ENCODE data around the gene SULT1A1. TPM values are rescaled to one million over a fixed set of nuclear protein-coding genes. Genes with fewer than 3 reads are reported as not detected.
"Not testable (repeated sequence)": the region's sequence is repeated elsewhere in the genome, so short reads cannot be mapped to it uniquely, and the experiment has no call there.

Gene SULT1A1
- polyA plus RNA-seq, 3 donors: 96.3 to 362 (median 320) TPM

DNA sequence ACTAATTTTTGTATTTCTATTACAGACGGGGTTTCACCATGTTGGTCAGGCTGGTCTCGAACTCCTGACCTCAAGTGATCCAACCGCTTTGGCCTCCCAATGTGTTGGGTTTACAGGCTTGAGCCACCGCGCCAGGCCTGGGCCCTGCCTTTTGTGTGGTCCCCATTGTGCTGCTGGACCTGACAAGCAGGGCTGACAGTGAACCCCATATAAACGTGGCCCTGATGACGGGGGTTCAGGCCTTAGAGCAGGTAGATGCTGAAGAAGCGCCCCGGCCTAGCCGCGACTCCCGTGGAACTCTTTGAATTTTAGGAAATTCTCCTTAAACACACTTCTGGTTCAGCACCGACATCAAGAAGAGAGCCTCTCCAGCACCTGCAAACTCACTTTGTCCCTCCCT, 8.3 kb downstream of the SULT1A1 start:
- H4K20me1 ChIP-seq (ENCODE audit: insufficient read depth, low read length); H3K27ac ChIP-seq (ENCODE audit: low read depth in 1 of 2, low read length in 2 of 2); H2AFZ ChIP-seq (ENCODE audit: insufficient read depth, low read depth, low read length, poor library complexity, severe bottlenecking); H3K27me3 ChIP-seq (ENCODE audit: control insufficient read depth in 2 of 2, insufficient read depth in 2 of 2, low read length in 2 of 2); H3K79me2 ChIP-seq (ENCODE audit: insufficient read depth, low read length); H3K4me2 ChIP-seq (replicated peaks; ENCODE audit: extremely low read depth, low read length, poor library complexity, severe bottlenecking); intact Hi-C loops (cut with micrococcal nuclease); H3K9me3 Mint-ChIP-seq; H3K27ac Mint-ChIP-seq; DNase-seq; H3K9me3 ChIP-seq (replicated peaks in 1 of 2; ENCODE audit: control insufficient read depth in 1 of 2, insufficient read depth in 1 of 2, low read length in 2 of 2); H3K27me3 Mint-ChIP-seq (ENCODE audit: low read depth in 3 of 3); H3K4me3 Mint-ChIP-seq; H3K4me3 ChIP-seq (replicated peaks in 1 of 3; ENCODE audit: low read depth in 2 of 3, low read length in 3 of 3); H3K9ac ChIP-seq (ENCODE audit: insufficient read depth, low read length, poor library complexity, severe bottlenecking): not testable (repeated sequence)
- 98% methylated on average over 9 of the region's 13 CpGs for WGBS (ENCODE audit: insufficient coverage)
- peaks cover 23% of the 10 kb centered on the region for H3K4me1 Mint-ChIP-seq
- peaks cover 13 to 19% of the 10 kb centered on the region in 2 donors for H3K36me3 ChIP-seq (replicated peaks in 1 of 2; ENCODE audit: control insufficient read depth in 1 of 2, insufficient read depth in 2 of 2, low read length in 2 of 2)
- H3K4me1 ChIP-seq (ENCODE audit: control insufficient read depth in 1 of 2, insufficient read depth in 2 of 2, low read length in 2 of 2): peaks cover 17 to 18% of the 10 kb centered on the region in 2 donors
- H3K36me3 Mint-ChIP-seq: peaks cover 29 to 36% of the 10 kb centered on the region in 2 donors

DNA sequence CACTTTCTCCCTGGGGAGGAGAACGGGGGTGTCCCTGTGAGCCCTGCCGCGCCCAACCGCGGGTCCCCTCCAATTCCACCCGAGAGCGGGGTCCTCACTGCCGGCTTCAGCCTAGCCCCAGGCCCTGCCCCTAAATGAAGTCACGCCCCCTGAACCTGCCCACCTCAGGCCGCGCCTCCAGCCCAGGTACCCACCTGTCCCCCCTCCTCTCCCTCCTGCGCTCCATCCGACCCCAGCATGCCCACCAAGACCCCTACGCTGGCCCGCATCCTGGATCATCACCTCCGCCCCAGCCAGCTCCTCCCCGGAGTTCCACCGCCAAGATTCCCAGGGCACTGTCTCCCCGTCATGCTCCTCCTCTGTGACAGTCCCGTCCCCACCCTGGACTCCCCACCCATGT, 8.9 kb downstream of the SULT1A1 start:
- Mint-ChIP-seq H3K36me3 (peaks cover 24 to 29% of the 10 kb centered on the region in 2 donors), H3K4me1 (peaks cover 27% of the 10 kb centered on the region)
- H3K4me3 ChIP-seq (replicated peaks in 1 of 3; ENCODE audit: low read depth in 2 of 3, low read length in 3 of 3); H3K27me3 ChIP-seq (ENCODE audit: control insufficient read depth in 2 of 2, insufficient read depth in 2 of 2, low read length in 2 of 2); H3K4me3 Mint-ChIP-seq; H3K27me3 Mint-ChIP-seq (ENCODE audit: low read depth in 3 of 3); H3K4me2 ChIP-seq (replicated peaks; ENCODE audit: extremely low read depth, low read length, poor library complexity, severe bottlenecking); H3K27ac ChIP-seq (ENCODE audit: low read depth in 1 of 2, low read length in 2 of 2); H3K9me3 ChIP-seq (replicated peaks in 1 of 2; ENCODE audit: control insufficient read depth in 1 of 2, insufficient read depth in 1 of 2, low read length in 2 of 2); H3K9me3 Mint-ChIP-seq; H3K27ac Mint-ChIP-seq; H2AFZ ChIP-seq (ENCODE audit: insufficient read depth, low read depth, low read length, poor library complexity, severe bottlenecking); H3K79me2 ChIP-seq (ENCODE audit: insufficient read depth, low read length); DNase-seq; H3K9ac ChIP-seq (ENCODE audit: insufficient read depth, low read length, poor library complexity, severe bottlenecking); intact Hi-C loops (cut with micrococcal nuclease); H4K20me1 ChIP-seq (ENCODE audit: insufficient read depth, low read length): not testable (repeated sequence)
- 31% methylated on average over 2 of the region's 20 CpGs for WGBS (ENCODE audit: insufficient coverage)
- peaks cover 9 to 12% of the 10 kb centered on the region in 2 donors for H3K36me3 ChIP-seq (replicated peaks in 1 of 2; ENCODE audit: control insufficient read depth in 1 of 2, insufficient read depth in 2 of 2, low read length in 2 of 2)
- H3K4me1 ChIP-seq (ENCODE audit: control insufficient read depth in 1 of 2, insufficient read depth in 2 of 2, low read length in 2 of 2): peaks cover 21 to 22% of the 10 kb centered on the region in 2 donors

DNA sequence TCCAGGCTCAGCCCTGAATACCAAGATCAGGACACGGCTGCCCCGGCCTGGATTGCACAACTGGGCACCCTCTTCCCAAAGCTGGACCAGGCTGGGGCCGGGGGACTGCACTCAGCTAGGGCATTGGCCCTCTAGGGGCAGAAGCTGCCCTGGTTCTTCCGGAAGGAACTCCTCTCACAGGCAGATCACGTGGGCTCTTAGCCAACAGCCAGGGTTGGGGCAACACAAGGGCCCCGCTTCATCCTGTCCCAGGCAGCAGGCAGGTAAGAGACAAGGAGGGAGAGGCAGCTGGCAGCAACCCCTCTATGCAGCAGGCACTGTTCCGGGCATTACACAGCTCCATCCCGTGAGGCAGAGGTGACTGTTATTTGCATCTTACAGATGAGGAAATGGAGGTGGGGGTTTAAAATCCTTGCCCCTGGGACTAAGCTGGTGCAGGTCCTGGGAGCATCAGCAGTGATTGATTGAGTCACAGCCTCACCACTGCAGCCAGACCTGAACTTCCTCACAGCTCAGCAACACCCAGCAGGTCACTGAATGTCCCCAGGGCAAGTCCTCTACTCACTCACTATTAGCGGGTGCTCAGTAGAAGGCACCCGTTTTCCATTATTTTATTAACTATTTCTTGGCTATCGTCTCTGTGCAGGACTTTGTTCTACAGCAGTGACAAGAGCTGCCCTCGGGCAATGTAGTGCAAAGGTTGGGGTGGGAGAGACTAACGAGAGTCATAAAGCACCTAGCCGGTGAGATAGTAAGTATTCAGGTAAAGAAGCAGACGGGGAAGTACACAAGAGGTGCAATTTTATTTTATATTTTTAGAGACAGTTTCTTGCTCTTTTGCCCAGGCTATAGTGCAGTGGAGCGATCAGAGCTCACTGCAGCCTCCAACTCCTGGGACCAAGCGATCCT, 10.2 kb downstream of the SULT1A1 start:
- peaks cover 27% of the 10 kb centered on the region for H3K4me1 Mint-ChIP-seq
- H3K79me2 ChIP-seq (ENCODE audit: insufficient read depth, low read length); H3K27me3 Mint-ChIP-seq (ENCODE audit: low read depth in 3 of 3); H3K4me2 ChIP-seq (replicated peaks; ENCODE audit: extremely low read depth, low read length, poor library complexity, severe bottlenecking); H3K4me3 ChIP-seq (replicated peaks in 1 of 3; ENCODE audit: low read depth in 2 of 3, low read length in 3 of 3); H3K27me3 ChIP-seq (ENCODE audit: control insufficient read depth in 2 of 2, insufficient read depth in 2 of 2, low read length in 2 of 2); H3K9ac ChIP-seq (ENCODE audit: insufficient read depth, low read length, poor library complexity, severe bottlenecking); DNase-seq; H4K20me1 ChIP-seq (ENCODE audit: insufficient read depth, low read length); H3K9me3 Mint-ChIP-seq; H3K27ac ChIP-seq (ENCODE audit: low read depth in 1 of 2, low read length in 2 of 2); H3K4me3 Mint-ChIP-seq; H3K9me3 ChIP-seq (replicated peaks in 1 of 2; ENCODE audit: control insufficient read depth in 1 of 2, insufficient read depth in 1 of 2, low read length in 2 of 2); H3K27ac Mint-ChIP-seq; H3K36me3 ChIP-seq (replicated peaks in 1 of 2; ENCODE audit: control insufficient read depth in 1 of 2, insufficient read depth in 2 of 2, low read length in 2 of 2); intact Hi-C loops (cut with micrococcal nuclease); H2AFZ ChIP-seq (ENCODE audit: insufficient read depth, low read depth, low read length, poor library complexity, severe bottlenecking): not testable (repeated sequence)
- WGBS (ENCODE audit: insufficient coverage): no CpG with 5 or more reads among the region's 17 CpGs
- H3K4me1 ChIP-seq (ENCODE audit: control insufficient read depth in 1 of 2, insufficient read depth in 2 of 2, low read length in 2 of 2): peaks cover 21 to 22% of the 10 kb centered on the region in 2 donors
- H3K36me3 Mint-ChIP-seq: peaks cover 14 to 16% of the 10 kb centered on the region in 2 donors

Measured in CD14-positive monocyte (primary cell).